Measurements from ENCODE around the gene DGKD. TPM values are rescaled to one million over a fixed set of nuclear protein-coding genes. Genes with fewer than 3 reads are reported as not detected.

DGKD gene
- total RNA-seq, 1 donor from 2014 or later: 20.7 TPM

DNA sequence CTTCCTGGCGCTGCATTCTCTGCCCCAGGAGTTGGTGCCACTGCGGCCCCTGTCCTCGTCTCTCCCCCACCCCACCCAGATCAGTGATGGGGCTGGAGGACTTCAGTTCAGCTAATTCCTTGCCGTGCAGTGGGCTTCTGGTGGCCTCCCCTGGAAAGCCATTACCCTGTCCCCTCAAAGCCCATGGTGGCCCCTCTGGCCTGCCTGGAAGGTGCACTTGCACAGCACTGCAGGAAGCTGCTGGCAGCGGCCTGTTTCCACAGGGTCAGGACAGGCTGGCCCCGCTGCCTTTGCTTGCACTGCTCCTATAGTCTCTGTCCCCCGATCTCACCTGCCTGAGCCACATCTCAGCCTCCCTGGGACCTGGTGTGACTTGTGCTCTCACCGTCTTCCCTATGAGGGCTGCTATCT is 107.2 kb downstream of the DGKD start:
- DNase-seq (ENCODE audit: low read depth): no peak

DNA sequence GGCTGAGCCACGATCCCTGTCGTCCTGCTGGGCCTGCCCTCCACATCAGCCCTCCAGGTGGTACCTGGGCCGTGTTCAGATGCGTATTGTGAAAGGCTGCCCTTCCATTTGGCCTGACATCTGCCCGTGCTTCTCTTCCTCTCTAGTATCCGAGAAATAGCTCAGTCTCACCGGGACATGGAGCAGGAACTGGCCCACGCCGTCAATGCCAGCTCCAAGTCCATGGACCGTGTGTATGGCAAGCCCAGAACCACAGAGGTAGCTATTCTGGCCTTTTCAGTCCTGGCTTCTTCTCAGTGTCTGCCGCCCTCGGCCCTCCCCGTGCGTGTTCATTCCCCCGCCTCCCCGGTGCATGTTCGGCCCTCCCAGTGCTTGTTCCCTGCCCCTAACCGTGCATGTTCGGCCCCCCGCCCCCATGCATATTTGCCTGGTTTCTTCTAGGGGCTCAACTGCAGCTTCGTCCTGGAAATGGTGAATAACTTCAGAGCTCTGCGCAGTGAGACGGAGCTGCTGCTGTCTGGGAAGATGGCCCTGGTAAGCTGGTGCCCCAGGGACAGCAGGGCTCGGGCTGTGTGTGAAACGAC is 108.0 kb downstream of the DGKD start:
- DNase-seq (ENCODE audit: low read depth): no peak

DNA sequence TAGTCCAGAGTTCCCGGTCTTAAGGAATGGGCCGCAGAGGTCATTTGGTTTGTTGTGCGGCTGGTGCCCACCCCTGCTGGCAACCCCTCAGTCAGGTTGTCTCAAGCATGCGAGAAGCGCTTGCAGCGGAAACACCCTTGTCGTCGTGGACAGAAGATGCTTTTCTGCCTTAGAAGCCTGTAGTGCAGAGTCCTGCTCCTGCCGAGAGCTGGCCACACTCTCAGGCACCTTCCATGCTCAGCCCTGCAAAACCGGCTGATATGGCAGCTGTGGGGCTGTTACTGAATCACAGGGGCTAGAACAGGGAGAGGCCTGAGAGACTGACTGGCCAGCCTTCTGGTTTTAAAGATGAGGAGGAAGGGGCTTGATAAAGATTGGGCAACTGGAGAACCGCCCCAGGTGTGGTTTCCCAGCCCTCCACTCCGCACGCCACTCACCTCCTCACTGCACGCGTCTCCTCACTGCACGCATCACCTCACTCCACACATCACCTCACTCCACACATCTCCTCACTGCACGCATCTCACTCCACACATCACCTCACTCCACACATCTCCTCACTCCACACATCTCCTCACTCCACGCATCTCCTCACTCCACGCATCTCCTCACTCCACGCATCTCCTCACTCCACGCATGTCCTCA is 108.7 kb downstream of the DGKD start:
- no peak for DNase-seq (ENCODE audit: low read depth)

DNA sequence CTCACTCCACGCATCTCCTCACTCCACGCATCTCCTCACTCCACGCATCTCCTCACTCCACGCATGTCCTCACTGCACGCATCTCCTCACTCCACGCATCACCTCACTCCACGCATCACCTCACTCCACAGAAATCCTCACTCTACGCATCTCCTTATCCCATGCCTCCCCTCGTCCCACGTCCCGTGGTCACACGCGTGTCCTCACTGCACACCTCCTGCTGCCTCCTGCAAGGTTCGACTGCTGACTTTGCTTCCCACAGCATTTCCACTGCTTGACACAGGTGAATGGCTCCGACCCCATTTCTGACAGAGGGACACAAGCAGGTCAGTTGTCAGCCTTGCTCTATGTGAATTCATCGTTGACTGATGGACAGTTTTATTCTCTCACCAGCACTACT is 109.3 kb downstream of the DGKD start:
- DNase-seq (ENCODE audit: low read depth): no peak

DNA sequence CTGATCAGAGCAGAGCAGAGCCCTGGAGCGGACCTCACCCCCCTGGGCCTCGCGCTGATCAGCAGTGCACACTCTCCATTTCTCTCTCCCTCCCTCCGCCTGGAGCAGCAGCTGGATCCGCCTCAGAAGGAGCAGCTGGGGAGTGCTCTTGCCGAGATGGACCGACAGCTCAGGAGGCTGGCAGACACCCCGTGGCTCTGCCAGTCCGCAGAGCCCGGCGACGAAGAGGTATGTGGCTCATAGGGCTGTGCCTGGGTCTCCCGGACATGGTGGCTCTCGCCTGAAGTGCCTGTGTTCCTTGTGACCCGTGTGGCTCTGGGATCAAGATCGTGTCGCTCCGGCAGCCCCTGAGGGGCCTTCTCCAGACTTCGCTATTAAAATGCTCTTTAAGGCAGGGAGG is 109.8 kb downstream of the DGKD start:
- no peak for DNase-seq (ENCODE audit: low read depth)

DNA sequence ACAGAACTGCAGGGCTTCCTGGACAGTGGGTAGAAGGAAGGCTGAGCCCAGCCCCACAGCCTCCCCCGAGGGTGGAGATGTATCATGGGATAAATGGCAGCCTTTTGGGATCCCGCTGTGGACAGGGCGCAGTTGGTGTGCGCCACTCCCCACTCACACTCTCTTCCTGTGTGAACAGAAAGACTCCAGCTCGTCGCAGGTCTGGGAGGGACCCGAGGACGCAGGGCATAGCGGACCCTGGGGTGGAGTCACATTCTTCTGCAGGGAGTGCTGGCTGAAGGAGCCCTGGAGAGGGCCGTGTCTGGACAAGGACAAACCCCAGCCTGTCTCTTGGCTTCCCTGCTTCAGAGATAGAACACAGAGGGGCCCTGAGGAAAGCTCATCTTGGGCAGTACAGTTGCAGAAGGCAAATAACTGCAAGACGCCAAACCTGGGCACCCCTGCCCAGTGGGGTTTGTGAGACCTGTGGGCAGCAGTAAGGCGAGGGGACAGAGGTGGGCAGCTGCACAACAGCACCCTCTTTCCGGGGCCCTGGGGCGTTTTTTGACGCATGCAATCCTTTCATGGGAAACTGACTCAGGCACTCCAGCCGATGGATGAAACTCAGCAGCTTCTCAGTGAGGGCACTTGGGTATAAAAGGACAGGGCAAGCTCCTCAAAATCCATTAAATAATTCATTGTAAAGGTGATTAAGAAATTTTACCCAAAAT is 110.4 kb downstream of the DGKD start:
- no peak for DNase-seq (ENCODE audit: low read depth)

DNA sequence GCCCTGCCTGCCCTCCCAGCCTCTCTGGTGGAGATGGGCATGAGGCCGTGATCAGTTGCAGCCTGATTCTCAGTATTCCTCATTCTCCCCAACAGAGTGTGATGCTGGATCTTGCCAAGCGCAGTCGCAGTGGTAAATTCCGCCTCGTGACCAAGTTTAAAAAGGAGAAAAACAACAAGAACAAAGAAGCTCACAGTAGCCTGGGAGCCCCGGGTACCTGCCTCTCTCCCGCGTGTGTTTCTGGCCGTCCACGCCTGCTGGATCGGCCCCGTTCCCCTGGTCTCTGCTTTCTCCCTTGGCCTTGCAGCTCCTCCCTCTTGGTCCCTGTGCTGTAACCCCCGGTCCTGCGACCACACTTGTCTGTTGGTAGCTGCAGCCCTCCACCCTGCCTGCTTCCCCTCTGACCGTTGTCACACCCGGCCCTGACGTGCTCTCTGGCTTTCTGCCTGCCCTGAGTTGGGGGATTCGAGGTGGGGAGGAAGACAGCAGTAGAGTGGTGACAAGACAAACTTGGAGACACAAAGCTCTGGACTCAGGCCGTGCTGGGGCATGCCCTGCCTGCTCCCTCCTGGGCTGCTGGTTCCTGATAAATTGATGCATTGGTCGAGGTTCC is 112.8 kb downstream of the DGKD start:
- no peak for DNase-seq (ENCODE audit: low read depth)

DNA sequence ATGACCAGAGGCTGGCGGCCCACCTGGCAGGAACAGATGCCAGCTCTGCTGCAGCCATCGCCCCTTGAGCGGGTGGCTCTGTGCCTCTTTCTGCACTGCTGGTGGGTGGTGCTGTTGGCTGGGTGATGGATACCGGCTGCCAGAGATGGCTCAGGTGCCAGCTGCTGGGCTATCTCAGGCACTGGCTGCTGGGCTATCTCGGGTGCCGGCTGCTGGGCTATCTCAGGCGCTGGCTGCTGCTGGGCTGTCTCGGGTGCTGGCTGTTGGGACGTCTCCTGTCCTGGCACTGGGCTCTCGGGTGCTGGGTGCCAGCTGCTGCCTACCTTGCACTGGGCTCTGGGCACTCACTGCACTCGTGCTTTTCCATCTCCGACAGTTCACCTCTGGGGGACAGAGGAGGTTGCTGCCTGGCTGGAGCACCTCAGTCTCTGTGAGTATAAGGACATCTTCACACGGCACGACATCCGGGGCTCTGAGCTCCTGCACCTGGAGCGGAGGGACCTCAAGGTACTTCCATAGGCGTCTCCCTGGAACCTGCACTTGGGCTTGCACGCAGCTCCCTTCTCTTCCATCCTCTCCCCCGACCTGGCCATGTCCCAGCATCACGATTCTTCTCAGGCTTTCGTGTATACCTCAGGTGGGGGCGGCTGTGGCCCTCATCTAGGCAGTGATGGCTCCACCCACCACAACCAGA is 113.9 kb downstream of the DGKD start:
- no peak for DNase-seq (ENCODE audit: low read depth)

DNA sequence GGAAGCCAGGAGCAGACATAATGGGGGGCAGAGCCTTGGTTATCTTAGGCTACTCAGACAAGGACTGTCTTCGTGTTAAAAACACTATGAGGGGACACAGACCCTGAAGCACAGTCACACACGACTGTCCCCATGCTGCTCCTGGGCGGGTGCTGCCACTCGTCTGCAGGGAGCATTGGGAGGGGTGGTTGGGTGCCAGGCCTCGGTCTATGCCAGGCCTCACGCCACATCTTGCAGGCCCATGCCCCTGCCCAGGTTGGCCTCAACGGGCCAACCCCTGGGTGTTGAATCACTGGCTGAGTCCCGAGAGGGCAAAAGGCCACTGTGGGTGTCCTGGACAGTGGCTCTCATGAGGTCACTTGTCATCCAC is 114.4 kb downstream of the DGKD start:
- no peak for DNase-seq (ENCODE audit: low read depth)

DNA sequence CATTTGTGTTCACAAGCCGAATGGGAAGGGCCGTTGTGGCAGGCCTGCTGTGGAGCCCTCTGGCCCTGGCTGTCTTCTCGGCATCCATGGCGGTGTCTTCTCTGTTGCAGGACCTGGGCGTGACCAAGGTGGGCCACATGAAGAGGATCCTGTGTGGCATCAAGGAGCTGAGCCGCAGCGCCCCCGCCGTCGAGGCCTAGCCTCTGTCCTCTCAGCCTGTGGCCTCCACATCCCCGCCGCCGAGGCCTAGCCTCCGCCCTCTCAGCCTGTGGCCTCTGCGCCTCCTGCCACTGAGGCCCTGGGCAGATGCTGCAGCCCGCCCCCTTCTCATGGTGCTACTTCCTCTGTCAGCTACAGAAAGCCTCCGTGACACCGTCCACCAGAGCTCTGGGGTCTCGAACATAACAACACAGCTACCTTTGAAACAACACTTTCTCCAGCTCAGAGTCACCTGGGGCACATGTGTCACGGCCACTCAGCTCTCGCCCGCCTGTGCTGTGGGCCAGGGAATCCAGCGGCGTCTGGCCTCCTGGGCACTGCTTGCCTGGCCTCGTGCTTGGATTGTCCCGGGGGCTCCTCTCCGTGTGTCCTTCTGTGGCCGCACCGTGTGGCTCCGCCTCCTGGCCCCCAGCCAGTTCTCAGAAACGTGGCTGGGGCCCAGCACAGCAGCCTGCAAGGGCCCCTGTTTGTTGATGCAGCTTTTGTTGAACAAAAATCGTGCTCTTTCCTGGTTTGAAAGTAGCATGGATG is 115.1 kb downstream of the DGKD start:
- no peak for DNase-seq (ENCODE audit: low read depth)

DNA sequence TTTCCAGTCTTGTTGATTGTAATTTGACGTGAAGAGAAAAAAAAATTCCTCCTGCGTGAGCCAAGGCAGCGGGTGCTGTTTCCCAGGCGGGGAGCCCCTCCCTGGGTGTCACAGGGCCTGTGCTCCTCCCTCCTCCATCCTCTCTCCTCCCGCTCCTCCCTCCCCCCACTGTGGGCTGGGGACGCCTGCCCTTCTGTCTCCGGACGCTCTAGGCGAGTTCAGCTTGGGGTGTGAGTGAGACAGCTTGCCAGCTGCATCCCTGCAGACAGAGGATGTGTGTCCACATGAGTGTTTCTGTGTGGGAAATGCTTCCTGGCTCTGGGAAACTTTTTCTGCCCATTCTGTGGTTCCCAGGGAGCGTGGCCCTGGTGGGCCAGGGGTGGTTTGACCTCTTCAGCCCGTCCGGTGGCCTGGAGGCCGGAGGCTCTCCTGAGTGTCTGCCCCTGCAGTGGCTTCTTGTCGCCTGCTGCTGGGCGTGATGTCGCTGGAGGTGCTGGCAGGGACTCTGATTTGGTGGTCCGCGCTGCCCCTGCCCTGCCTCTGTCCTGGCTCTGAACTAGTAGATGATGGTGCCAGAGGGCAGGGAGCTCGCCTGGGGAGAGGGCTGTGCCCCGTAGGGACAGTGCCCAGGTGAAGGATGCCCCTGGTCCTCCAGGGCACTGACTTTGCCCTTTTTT is 115.9 kb downstream of the DGKD start:
- no peak for DNase-seq (ENCODE audit: low read depth)

DNA sequence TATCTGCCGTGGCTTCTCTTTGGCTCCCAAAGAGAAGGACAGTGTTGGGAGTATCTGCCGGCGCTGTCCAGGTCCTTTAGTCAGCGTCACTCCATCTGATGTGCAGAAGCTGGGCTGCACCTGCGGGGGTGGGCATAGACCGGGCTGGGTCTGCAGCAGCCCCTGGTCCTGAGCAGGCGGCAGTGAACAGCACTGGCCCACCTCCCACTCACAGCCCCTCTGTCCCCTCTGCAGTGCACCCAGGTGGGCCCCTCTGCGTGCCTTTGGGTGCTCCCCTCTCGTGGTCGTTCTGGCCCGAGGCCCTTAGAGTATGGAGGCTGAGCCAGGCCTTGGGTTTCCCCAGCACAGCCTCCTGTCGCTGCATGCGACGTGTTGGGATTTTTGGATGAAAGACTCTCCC is 116.5 kb downstream of the DGKD start:
- no peak for DNase-seq (ENCODE audit: low read depth)

DNA sequence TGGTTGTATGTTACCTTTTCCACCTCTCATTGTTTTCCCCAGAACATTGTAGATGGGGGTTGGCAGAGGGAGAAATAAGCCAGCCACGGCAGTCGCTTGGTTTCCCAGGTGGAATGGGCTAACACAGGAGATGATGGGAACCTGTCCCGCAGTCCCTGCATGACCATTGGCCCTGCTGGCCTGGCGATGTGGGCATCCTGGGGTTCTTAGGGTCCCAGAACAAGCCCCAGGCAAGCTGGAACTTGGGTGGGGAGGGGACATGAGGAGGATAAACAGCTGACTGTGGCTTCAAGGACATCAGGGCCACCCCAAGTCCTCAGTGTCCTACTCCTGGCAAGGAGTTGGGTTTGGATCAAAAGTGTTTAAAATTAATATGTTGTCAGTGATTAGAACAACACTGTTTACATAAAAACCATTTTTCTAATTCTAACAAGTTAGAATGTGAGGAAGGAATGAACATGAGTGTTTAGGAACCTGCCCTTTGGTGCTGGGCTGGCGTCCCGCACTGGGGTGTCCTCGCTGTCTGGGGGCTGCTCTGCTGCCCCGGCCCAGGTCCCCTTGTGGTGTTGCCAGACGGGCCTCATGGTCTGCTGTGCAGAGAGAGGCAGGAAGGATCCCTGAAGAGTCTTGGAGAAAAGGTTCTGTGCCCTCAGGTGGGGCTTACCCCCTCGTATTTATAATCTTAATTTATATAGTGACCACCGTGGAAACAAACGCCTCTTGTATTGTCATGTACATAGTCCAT is 117.2 kb downstream of the DGKD start:
- DNase-seq (ENCODE audit: low read depth): no peak

DNA sequence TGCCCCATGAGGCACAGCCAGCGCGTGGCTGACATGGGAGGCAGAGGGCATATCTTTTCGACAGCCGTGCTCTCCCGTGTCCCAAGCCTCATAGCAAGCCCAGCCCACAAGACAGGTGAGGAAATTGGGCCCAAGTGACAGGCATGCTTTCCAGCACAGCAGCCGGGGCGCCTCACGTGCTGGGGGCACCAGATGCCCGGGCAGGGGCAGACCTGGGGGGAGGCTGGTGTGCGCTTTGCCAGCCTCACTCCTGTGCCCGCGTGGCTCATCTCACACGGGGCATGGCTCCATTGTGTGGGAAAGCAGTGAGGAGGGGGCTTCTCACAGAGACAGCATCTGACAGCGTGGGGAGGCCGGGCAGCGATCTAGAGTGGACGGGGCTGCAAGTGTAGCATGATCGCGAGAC is 119.1 kb downstream of the DGKD start:
- no peak for DNase-seq (ENCODE audit: low read depth)

DNA sequence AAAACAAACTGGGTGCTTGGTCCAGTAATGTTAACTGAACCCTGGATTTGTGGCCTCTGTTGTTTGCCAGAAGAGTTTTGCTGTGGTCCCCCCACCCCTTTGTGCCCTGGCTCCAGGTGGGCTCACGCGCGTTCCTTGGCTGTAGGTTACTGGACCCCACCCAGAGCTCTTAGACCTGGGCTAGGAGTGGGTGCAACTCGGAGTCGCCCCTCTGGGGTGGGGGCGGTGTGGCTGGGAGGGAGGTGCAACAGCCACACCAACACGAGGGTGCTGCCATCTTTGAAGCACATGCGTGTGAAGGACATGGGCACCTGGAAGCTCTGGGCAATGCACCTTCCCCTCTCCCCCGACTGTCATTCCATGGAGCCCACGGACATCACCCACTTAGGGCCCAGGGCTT is 119.6 kb downstream of the DGKD start:
- no peak for DNase-seq (ENCODE audit: low read depth)

DNA sequence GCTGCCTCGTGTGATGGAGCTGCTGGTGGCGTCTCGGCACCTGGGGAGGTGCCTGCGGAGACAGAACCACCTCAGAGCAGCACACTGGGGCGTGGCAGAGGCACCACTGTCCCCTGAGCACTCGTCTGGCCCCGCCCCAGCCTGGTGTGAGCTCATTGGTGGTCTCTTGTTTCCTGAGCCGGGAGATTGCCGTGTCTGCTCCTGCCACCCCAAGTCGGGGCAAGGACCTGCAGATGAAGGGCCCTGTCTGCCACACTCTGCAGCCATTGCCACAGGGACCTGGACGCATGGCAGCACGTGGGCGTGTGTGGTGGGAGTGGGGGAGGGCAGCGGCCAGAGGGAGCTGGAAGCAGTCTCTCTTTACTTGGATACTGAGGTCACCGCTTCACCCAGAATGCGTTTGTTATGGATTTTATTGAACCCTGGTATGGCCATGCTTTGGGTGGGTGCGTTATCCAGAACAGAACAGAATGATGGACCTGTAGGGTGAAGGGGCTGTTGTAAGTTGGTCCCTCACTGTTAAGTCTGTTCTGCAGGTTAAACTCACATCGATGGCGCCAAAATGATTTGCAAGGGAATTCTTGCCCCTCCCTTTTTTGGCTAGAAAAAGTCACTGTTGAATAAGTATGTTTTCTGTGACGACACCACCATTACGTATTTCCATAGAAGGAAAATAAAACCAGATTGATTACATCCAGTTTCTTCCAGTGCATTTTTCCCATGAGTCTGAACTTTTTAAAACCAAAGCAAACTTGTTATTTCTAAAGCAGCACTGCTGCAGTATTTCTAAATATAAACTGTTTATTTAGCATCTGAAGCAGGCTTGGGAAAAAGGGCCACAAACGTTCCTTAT is 120.2 kb downstream of the DGKD start:
- DNase-seq (ENCODE audit: low read depth): no peak

DNA sequence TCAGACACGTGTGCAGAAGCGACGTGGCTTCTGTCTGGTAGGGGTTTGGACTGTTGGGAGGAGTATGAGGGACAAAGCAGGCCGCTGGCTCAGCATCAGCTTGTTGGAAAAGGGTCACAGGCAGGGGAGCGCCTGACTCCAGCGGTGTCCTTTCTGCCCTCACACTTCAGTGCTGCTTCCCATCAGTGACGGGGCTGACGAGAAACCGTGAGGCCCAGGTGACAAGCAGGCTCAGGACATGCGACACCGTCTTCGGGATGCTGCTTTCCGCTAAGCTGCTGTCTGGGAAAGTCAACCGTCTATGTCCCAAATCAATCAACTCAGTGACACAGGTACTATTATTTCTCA is 121.7 kb downstream of the DGKD start:
- DNase-seq (ENCODE audit: low read depth): no peak

DNA sequence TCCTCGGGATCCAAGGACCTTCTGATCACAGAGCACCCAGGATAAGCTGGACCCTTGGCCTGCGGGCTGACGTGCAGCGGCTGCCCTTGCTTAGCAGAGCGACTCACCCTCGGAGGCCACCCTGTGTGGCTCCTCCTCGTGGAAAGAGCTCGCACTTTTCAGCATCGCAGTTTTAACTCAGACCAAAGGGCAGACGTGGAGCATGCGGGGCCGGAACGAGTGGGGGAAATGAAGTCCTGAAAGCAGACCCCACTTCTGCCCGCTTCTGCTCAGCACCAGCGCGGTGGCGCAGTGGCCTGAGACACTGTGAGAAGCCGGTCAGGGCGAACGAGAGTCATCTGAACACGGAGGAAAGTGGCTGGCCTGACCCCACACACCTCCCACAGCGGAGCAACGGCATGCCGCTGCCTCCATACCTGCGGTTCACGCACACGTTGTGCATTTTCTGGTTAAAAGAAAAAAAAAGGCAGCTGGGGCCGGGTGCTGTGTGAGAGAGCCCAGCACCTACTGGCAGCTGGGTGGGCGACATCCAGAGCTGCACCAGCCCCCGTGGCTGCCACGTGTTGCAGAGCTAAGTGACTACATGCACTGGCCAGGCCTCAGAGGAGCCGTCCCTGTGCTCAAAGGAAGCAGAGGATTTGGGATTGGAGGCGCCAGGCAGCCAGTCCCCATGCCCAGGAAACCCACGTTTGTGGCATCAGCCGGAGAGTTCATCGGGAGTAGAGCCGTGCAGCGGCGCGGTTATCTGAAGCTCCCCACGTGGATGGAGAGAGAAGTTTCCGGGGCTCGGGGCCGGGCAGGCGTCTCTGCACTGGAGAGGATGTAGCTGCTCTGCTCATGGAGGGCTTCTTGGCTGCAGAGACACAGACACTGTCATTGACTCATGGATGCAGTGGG is 122.6 kb downstream of the DGKD start:
- no peak for DNase-seq (ENCODE audit: low read depth)

Data from renal cortical epithelial cell (primary cell).